HG03159 (cell line): ENCODE results near the gene CDC73.
A peak's percentile ranks its signal among the peaks of the same experiment; 100 is the strongest.
"Not testable (repeated sequence)": the region's sequence is repeated elsewhere in the genome, so short reads cannot be mapped to it uniquely, and the experiment has no call there.

Source experiments
- ATAC-seq: cut with Tn5 transposase; IDR thresholded peaks from one replicate; pipeline ENCODE4 v1.9.1; 2021; ENCODE audit warnings: mild to moderate bottlenecking, moderate library complexity; ENCODE audit not compliant: unreplicated experiment

The CDC73 gene

DNA sequence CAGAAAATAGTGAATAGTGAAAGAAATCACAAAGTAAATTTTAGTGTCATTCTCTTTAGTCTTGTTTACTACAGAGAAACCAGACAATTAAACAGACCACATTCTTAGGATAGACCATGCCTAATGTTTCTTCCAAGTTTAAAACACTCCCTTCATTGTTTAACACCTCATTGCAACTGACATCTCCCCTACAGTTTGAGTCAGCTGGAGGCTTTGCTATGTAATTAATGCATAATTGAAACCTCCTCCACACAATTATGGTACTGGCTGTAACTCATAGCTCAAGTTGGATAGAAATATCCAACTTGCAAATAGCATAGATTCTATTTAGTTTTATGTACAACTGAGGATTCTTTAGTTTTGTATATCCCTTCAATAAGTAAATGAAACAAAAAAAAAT lies 99.8 kb downstream of the CDC73 start:
- ATAC-seq = no peak

DNA sequence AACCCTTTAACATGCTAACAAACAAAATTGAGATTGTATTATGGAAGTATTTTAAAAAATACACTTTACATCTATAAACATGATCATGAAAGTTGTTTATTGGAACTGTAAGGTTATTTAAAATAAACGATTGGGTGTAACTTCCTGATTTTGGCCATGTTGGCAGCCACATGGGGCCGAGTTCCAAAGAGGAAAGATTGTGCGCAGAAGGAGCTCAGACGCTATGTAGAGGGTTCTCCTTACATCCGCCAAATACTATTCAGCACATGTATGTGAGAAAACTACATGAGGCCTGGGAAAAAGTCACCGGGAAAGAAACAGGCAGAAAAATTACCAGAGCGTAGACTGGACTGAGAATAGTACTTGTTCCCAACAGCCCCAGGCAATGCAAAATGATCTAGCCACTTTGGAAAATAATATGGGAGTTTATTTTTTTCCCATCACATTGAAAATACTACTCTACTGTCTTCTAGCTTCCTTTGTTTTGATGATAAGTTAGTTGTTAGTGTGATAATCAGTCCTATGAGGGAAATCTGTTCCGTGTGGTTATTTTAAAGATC lies 100.3 kb downstream of the CDC73 start:
- no peak for ATAC-seq

DNA sequence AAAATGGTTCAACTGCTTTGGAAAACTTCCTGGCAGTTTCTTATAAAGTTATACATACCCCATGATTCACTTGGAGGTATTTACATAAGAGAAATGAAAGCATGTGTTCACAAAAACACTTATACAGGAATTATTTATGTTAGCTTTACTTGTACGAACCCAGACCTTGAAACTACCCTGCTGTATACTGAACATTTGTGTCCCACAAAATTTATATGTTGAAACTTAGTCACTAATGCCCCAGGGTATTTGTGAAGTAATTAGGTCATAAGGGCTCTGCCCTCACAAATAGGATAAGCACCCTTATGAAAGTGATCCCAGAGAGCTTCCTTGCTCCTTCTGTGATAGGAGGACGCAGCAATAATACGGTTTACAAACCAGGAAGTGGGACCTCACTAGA lies 107.3 kb downstream of the CDC73 start:
- ATAC-seq = no peak

DNA sequence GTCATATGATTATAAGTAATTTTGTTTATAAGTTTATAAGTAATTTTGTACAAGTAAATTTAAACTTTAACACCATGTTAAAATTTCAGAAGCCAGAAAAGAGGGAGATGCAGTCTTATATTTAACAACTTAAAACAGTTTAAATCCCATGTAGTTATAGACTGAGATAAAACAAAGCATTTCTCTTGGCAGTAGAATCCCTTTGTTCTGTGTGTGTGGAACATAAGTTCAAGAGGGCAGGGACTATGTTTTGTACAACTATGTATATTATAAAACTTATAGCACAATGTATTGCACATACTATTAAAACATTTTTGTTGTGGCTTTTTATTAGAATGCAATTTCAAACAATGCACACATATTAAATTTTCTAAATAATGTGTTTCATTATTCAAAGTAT lies 109.3 kb downstream of the CDC73 start:
- ATAC-seq = not testable (repeated sequence)

DNA sequence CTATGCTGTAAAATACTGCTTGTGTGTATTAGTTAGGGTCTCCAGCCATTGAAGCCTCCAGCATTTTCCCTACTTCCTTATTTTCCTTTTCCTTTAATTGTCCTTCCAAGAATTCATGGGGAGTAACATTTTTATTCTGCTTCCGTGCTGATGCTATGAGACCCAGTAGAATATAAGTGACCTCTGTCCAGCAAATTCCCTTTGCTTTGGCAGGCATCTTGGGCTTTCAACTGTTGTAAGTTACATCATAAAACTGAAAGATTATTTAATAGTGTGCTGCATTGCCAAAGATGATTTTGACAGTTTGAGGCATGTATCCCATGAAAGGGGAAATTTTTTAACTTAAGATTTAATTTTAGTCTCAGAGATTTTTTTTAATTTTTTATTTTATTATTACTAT lies 112.7 kb downstream of the CDC73 start:
- no peak for ATAC-seq

DNA sequence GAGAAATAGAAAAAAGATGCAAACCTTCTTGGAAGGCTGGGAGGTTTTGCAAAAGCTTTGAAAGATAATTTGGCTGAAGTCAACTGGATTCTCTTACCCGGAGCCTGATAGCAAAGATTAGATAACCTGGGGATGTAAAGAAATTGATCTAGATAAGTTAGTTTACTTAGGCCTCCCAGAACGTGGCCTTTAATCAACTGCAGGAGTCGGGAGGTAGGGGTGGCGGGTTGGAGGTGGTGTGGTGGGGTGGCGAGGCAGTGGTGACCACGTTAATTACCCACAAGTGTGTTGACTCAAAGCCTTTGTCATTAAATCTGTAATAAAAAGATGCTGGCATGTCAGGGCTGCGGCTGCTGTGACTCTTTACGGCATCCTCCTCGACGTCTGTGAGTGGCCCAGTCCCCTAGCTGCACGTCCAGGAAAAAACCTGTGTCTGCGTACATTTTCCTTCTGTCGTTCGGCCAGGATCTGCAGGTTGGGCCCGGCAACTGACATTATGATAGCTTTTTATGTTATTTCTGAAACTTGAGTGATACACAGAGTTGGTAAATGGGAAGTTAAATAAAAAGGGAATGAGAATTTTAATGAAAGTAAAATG lies 115.6 kb downstream of the CDC73 start:
- ATAC-seq = no peak

DNA sequence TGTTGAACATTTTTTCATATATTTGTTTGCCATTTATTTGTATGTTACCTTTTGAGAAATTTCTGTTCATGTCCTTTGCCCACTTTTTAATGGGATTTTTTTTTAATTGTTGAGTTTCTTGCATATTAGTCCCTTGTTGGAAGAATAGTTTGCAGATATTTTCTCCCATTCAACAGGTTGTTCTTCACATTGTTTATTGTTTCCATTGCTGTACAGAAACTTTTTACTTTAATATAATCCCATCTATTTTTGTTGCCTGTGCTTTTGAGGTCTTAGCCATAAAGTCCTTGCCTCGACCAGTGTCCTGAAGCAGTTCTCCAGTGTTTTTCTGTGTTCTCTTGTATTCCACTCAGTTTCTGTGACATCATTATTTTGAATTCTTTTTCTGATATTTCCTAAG lies 118.8 kb downstream of the CDC73 start:
- ATAC-seq = no peak

DNA sequence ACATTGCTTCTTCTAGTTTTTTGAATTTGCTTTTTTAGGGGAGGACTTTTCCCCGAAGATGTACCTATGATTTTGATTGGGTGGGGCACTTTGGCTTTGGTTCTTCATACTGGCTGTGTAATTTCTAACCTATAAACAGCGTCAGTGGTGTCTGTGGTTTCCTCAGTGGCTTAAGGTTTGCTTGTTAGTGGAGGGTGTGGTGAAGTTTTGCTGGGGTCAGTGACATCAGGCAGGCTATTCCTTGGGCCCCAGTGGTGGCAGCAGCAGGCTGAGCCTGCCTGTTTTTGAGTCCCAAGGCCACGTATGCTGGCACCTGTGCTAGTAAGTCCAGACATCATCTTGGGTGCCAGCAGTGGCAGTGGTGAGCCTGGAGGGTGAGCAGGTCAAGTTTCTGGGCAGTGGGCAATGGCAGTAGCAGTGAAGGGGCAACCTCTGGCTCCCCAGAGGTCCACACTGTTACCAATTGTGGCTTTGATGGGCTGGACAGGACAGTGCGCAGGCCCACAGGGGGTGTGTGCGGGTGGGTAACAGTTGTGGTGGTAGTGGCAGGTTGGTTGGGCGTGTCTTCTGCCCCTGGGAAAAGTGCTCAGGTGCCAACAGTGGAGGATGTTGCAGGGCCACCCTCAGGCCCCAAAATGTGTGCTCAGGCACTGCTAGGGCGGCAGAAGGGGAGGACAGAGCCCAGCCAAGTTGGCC lies 119.4 kb downstream of the CDC73 start:
- ATAC-seq = no peak

DNA sequence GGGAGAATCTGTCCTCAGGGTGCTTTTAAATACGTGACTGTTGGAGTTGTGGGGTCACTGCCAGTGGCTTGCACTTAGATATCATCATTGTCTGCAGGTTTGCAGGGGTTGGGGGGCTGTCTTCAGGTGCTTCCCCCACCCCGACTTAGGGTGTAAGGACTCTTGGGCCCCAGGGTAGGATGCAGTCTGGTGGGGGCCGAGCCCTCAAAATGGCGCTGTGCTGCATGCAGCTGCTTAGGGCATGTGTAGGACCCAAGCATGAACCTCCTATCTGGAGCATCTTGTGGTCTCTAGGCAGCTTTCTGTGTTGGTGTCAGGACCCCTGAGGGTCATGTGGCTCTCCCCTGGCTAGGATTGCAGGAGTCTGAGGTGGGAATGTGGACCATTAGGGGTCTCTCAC lies 120.2 kb downstream of the CDC73 start:
- ATAC-seq = no peak

DNA sequence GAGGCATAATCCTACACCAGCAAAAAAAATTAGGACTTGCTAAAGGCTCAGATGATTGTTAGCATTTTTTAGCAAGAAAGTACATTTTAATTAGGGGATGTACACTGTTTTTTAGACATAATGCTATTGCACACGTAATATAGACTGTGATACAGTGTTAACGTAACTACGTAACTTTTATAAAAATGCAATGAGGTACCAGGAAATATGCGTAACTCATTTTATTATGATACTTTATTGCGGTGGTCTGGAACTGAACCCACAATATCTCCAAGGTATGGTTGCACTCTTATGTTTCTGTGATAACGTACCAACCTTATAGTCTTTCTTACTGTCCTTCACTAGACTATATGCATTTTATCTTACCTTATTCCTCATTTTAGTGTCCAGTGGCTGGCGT lies 127.4 kb downstream of the CDC73 start:
- ATAC-seq = no peak

DNA sequence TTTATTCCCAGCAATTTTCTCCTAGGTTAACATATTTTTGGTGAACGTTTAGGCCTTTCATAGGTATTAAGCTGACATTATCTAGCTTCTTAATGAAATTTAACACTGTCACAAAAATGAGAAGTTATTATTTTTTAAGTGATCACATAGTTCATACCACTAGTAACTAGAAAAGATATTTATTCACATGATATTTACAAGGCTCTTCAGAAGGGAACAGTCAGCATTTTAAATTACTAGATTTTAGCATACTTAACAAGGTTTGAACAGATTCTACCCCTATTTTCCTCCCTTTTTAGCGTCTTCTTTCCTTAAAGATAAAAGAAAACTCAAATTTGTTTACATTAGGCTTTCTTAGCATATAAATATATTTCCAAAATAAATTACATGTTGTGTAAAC lies 130.1 kb downstream of the CDC73 start:
- no peak for ATAC-seq

DNA sequence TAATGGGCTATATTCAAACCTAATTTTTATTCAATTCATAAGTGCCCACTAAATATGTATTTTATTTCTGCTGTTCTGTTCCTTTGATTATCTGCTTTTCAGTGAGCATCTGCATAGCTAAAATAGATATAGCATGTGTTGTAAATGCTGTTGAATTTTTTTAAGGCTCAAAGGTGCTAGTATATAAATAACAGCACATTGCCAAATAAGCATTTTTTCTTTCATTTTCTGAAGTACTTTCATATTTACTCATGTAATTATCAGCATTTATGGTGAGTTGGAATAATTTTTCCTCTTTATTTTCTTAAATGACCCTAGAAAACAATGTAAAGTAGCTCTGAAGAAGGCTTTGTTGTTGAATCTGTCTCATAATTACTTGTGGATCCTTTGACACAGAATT lies 134.2 kb downstream of the CDC73 start:
- no peak for ATAC-seq

DNA sequence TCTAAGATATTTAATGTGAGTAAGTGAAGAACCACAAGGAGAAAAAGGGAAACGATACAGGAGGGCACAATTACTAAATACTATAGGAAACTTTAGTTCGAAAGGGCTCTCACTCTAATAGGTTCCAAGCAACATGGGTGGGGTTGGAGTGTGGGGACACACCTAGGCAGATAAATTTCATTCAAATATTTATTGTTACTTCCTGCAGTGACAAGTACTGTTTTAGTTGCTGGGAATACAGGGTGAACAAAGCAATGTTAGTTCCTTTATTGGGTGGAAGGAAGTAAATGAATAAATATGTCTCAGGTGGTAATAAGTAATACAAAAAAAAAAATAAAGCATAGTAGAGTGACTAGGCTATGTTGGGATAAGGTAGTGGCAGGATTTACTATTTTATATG lies 137.8 kb downstream of the CDC73 start:
- ATAC-seq = no peak

DNA sequence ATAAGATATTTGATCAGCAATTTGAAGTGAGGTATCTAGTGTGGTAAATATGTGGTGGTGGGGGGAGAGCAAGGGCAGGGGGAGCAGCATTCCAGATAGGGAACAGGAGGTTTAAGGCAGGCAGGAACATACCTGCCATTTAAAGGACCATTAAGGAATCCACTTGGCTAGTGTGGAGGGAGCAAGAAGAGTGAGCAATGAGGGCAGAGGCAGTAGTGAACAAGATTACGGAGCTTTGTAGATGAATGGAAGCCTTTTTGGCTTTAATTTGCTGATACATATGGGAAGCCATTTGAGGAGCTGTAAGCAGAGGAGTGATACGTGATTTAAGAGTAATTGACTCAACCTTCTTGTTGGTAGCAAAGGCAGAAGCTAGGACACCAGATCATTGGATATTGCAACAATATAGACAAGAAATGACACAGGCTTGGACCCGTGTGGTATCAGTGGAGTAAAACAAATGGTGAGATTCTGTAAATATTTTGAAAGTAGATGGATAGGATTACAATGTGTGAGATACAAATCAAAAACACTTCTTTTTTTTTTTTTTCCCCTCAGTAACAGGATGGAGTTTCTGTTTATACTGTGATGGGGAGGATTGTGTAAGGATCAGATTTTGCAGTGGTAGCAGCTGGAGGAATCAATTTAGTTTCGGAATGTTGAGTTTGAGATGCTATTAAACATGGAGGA lies 138.4 kb downstream of the CDC73 start:
- ATAC-seq = no peak

DNA sequence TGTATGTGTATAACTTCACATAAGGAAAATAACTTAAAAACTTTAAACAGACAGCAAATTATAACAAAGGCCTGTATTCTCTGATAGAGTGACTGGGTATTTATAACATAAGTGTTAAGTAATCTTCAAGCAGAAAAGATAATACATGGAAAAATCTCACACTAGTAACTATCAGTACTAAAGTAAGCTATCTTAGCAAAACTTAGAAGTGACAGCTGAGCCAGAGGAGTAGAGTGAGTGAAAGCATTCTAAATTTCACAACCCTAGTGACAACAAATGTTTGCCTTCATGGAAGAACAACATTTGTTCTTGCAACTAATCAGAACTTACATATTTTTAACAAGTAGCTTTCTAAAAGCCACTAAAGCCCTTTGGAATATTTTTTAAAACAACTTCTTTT lies 139.1 kb downstream of the CDC73 start:
- no peak for ATAC-seq

DNA sequence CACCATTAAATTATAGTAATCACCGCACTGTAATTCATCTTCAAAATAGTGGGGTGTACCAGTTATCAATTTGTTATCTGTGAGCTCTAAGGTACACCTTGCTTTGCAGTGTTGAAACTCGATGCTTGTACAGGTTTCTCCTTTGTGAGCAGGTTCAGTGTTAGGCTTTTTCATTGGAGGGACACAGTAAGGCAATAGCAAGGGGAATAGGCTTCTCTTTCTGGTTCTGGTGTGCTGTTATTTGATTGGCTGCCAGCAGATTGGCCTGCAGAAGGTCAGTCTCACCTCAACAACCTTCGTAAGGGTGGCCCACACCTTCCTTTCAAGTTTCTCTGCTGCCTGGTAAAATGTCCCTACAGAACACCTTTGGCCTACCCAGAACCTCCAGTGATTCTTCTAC lies 140.8 kb downstream of the CDC73 start:
- ATAC-seq = no peak

DNA sequence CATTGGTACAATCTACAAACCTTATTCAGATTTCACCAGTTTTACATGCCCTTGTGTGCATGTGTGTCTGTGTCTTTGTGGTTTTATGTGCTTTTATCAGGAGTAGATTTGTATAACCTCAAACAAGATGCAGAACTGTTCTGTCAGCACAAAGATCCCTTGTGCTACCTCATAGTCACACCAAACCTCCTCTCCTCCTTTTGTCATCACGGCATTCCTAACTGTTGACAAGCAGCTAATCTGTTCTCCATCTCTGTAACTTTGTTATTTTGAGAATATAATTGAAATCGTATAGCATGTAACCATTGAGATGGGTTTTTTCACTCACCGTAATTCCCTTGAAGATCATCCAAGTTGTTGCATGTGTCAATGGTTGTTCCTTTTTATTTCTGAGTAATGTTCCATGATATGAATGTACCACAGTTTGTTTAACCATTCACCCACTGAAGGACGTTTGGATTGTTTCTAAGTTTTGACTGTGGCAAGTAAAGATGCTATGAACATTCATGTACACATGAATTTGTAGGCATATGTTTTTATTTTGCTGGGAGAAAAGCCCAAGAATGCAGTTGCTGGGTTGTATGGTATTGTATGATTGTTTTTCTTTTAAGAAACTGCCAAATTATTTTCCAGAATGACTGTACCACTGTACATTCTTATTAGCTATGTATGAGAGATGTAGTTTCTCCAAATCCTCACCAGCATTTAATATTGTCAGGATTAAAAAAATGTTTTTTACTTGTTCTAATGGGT lies 142.7 kb downstream of the CDC73 start:
- ATAC-seq = no peak

DNA sequence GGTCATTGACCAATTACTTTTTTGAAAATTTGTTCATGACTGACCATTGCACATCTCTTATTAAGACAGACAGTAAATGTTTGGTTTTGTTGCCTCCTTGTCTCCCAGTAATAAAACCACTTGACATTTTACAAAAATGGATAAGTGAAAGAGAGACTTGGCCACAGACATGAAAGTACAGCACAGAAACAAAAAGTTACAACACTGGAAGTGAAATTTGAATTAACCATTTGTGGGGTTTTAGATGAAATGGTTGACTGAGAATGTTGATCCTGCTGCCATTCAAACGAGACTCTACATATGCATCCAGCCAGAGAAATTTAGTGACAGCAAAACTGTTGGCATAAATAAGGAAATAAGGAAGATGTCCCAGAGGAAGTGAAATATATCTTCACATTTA lies 143.9 kb downstream of the CDC73 start:
- peak; percentile 59 for ATAC-seq

DNA sequence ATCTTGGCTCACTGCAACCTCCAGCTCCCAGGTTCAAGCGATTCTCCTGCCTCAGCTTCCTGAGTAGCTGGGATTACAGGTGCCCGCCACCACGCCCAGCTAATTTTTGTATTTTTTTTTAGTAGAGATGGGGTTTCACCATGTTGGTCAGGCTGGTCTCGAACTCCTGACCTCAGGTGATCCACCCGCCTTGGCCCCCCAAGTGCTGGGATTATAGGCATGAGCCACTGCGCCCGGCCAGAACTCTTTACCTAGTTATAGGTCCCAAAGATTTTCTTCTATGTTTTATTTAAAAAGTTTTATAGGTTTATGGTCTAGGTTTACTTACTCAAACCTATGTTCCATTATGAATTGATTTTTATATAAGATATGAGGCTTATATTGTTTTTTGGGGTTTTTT lies 145.0 kb downstream of the CDC73 start:
- not testable (repeated sequence) for ATAC-seq

DNA sequence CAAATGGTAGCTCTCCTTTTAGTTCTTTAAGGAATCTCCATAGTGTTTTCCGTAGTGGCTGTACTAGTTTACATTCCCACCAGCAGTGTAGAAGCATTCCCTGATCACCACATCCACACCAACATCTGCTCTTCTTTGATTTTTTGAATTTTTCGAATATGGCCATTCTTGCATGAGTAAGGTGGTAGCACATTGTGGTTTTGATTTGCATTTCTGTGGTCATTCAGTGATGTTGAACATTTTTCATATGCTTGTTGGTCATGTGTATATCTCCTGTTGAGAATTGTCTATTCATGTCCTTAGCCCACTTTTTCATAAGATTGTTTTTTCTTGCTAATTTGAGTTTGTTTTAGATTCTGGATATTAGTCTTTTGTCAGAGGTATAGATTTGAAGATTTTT lies 149.2 kb downstream of the CDC73 start:
- peak; percentile 96 for ATAC-seq

DNA sequence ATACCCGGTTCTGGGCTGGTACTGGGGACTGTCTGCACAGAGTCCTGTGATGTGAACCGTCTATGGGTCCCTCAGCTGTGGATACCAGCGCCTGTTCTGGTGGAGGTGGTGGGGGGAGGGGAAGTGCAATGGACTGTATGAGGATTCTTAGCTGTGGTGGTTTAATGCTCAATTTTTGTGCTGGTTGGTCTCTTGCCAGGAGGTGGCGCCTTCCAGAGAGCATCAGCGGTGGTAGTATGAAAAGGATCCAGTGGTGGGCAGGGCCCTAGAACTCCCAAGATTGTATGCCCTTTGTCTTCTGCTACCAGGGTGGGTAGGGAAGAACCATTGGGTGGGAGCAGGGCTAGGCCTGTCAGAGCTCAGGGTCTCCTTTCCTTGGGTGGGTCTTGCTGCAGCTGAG lies 153.9 kb downstream of the CDC73 start:
- no peak for ATAC-seq
